Panc1 (cell line): Measurements from ENCODE around the gene PTAFR. TPM values are rescaled to one million over a fixed set of nuclear protein-coding genes. Genes with fewer than 3 reads are reported as not detected.

Experiments used
- ATAC-seq: fragments of 200-7000 bp; cut with Tn5 transposase; 2 replicates; pipeline ENCODE4 v1.9.1; 2020; ENCODE audit warnings: mild to moderate bottlenecking, moderate library complexity
- BruUV-seq: library from RNA; stranded (reverse); fragments of 400-500 nt; replicated peaks from 2 replicates; lab custom pipeline; 2021; lab: Mats Ljungman, UMichigan
- CTCF ChIA-PET: fragments of 300-600 bp; sonication (Branson Sonifier 250); formaldehyde crosslinking; loops from one replicate; lab custom pipeline; 2022; ENCODE audit warnings: antibody characterized with exemption; lab: Charles Lee
- POLR2A ChIA-PET: fragments of 300-600 bp; sonication (Branson Sonifier 250); formaldehyde crosslinking; loops from one replicate; lab custom pipeline; 2022; ENCODE audit warnings: antibody characterized with exemption; lab: Charles Lee
- DNase-seq: peaks from one replicate; pipeline ENCODE4 v3.0.0-alpha.2; 2010; ENCODE audit warnings: low read depth, low spot score
- H3K27ac ChIP-seq: 2 replicates; pipeline ENCODE4 v1.5.1; 2011; ENCODE audit warnings: mild to moderate bottlenecking, low read length, inconsistent platforms
- H3K27me3 ChIP-seq: fragments of 200-500 bp; sonication (Bioruptor generic); 2 replicates; pipeline ENCODE4 v1.6.0; 2014; ENCODE audit warnings: low read length, inconsistent platforms; ENCODE audit not compliant: control insufficient read depth, insufficient read depth
- H3K36me3 ChIP-seq: fragments of 200-500 bp; sonication (Bioruptor generic); 2 replicates; pipeline ENCODE4 v1.5.1; 2014; ENCODE audit warnings: inconsistent platforms, mild to moderate bottlenecking, low read length, moderate library complexity; ENCODE audit not compliant: control insufficient read depth, insufficient read depth
- H3K4me1 ChIP-seq: 2 replicates; pipeline ENCODE4 v1.5.1; 2011; ENCODE audit warnings: inconsistent platforms, mild to moderate bottlenecking, low read length, moderate library complexity; ENCODE audit not compliant: control insufficient read depth, insufficient read depth
- H3K4me3 ChIP-seq, 2 experiments: 2 replicates each; pipeline ENCODE4 v1.5.1; 2011 to 2012; ENCODE audit warnings: low read depth in 2 of 2, low read length in 2 of 2, mild to moderate bottlenecking in 2 of 2, inconsistent platforms in 1 of 2, moderate library complexity in 1 of 2
- H3K9me3 ChIP-seq: fragments of 200-500 bp; sonication (Bioruptor generic); 2 replicates; pipeline ENCODE4 v1.5.1; 2014; ENCODE audit warnings: low read depth, mild to moderate bottlenecking, inconsistent platforms, low read length, moderate library complexity; ENCODE audit not compliant: control insufficient read depth, insufficient read depth
- POLR2AphosphoS5 ChIP-seq: IDR thresholded peaks from 2 replicates; pipeline ENCODE4 v1.6.1; 2012; ENCODE audit warnings: mild to moderate bottlenecking, low read depth, low read length, moderate library complexity
- SIN3A ChIP-seq: IDR thresholded peaks from 2 replicates; pipeline ENCODE4 v1.6.1; 2012; ENCODE audit warnings: low read depth, mild to moderate bottlenecking, low read length, moderate library complexity, borderline replicate concordance; ENCODE audit not compliant: insufficient read depth
- TCF7L2 ChIP-seq: IDR thresholded peaks from 2 replicates; pipeline ENCODE4 v1.6.1; 2011; ENCODE audit warnings: mild to moderate bottlenecking, low read depth, low read length, inconsistent platforms
- in situ Hi-C: cut with HindIII; loops from 2 replicates; pipeline ENCODE4 v1.10.0; 2016; ENCODE audit warnings: low sequenced_read_pairs, low pct_unique_long_range_greater_than_20kb
- intact Hi-C: fragments of 100-400 bp; cut with micrococcal nuclease; formaldehyde crosslinking; loops from one replicate; pipeline ENCODE4 v1.10.0; 2022; ENCODE audit not compliant: unreplicated experiment
- total RNA-seq: library from RNA; stranded (reverse); gene quantifications from one replicate; pipeline ENCODE4 v1.2.1, GENCODE V29; 2021; ENCODE audit not compliant: unreplicated experiment
- TF ChIP-seq, protein P1 (sequence below), 2 experiments: IDR thresholded peaks; 2 replicates each; pipeline ENCODE4 v1.6.1; 2011 to 2012; ENCODE audit warnings: low read depth in 2 of 2, control low read depth in 1 of 2, low read length in 1 of 2, mild to moderate bottlenecking in 1 of 2, moderate library complexity in 1 of 2; ENCODE audit not compliant: insufficient read depth in 1 of 2
- TF ChIP-seq, protein P2 (sequence below): fragments of 450-650 bp; IDR thresholded peaks from 2 replicates; pipeline ENCODE4 v1.5.1; 2017; ENCODE audit warnings: mild to moderate bottlenecking

The PTAFR gene
- total RNA-seq, 1 experiment from 2014 or later, result 0.13 TPM

DNA sequence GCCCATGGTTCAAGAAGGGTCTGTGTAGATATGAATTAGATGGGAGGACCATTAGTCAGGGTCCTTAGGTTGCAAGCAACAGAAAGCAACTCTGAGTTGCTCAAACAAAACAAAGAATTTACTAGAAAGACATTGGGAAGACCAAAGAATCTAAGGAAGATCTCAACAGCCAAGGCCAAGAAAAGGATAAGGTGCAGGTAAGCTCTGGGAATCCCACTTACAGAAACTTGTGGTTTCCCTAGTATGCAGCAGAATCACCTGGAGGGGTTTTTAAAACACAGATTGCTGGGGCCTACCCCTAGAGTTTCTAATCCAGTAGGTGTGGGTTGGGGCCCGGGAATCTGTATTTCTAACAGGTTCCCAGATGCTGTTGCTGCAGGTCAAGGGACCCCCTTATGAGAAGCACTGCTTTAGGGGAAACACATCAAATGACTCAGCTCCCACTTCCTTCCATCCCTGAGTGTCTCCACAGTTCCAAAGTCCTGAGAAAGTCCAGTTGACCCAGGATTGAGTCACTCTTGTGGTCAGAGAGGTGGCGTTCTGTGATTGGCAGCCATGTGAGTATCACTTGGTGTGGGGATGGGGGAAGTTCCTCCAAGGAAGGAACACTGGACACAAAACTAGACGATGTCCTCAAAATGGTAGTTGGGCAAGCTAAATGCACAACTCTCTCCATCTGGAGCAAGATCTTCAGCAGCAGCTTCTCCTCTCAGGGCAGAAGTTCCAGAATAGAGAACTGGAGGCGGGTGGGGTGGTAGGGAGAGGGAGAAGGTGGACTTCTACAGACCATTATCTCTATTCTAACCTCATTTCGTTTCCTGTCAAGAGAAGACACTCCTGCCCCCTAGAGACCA lies 63.9 kb downstream of the PTAFR start:
- H3K9me3 ChIP-seq, result no peaks in the 10 kb centered on the region
- CTCF ChIA-PET, result no interaction called here
- intact Hi-C loops, result no loop called here
- no peak for ATAC-seq
- POLR2A ChIA-PET, result no interaction called here
- no peak for DNase-seq
- H3K4me3 ChIP-seq, result no peak overlapping the region
- in situ Hi-C loops, result no loop called here
- no peaks in the 10 kb centered on the region for H3K36me3 ChIP-seq
- TF ChIP-seq POLR2AphosphoS5 (no peak), TCF7L2 (no peak), SIN3A (no peak)
- TF ChIP-seq, protein P1, sequence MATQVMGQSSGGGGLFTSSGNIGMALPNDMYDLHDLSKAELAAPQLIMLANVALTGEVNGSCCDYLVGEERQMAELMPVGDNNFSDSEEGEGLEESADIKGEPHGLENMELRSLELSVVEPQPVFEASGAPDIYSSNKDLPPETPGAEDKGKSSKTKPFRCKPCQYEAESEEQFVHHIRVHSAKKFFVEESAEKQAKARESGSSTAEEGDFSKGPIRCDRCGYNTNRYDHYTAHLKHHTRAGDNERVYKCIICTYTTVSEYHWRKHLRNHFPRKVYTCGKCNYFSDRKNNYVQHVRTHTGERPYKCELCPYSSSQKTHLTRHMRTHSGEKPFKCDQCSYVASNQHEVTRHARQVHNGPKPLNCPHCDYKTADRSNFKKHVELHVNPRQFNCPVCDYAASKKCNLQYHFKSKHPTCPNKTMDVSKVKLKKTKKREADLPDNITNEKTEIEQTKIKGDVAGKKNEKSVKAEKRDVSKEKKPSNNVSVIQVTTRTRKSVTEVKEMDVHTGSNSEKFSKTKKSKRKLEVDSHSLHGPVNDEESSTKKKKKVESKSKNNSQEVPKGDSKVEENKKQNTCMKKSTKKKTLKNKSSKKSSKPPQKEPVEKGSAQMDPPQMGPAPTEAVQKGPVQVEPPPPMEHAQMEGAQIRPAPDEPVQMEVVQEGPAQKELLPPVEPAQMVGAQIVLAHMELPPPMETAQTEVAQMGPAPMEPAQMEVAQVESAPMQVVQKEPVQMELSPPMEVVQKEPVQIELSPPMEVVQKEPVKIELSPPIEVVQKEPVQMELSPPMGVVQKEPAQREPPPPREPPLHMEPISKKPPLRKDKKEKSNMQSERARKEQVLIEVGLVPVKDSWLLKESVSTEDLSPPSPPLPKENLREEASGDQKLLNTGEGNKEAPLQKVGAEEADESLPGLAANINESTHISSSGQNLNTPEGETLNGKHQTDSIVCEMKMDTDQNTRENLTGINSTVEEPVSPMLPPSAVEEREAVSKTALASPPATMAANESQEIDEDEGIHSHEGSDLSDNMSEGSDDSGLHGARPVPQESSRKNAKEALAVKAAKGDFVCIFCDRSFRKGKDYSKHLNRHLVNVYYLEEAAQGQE (IDR thresholded peaks at IDR 0.05; ENCODE audit: insufficient read depth in 1 of 2, low read depth in 2 of 2, low read length in 1 of 2), result no peak
- TF ChIP-seq, protein P2, sequence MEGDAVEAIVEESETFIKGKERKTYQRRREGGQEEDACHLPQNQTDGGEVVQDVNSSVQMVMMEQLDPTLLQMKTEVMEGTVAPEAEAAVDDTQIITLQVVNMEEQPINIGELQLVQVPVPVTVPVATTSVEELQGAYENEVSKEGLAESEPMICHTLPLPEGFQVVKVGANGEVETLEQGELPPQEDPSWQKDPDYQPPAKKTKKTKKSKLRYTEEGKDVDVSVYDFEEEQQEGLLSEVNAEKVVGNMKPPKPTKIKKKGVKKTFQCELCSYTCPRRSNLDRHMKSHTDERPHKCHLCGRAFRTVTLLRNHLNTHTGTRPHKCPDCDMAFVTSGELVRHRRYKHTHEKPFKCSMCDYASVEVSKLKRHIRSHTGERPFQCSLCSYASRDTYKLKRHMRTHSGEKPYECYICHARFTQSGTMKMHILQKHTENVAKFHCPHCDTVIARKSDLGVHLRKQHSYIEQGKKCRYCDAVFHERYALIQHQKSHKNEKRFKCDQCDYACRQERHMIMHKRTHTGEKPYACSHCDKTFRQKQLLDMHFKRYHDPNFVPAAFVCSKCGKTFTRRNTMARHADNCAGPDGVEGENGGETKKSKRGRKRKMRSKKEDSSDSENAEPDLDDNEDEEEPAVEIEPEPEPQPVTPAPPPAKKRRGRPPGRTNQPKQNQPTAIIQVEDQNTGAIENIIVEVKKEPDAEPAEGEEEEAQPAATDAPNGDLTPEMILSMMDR, result no peak
- no peak overlapping the region for H3K27ac ChIP-seq
- BruUV-seq, result no TSS peak
- no peaks in the 10 kb centered on the region for H3K4me1 ChIP-seq
- H3K27me3 ChIP-seq, result no peaks in the 10 kb centered on the region

DNA sequence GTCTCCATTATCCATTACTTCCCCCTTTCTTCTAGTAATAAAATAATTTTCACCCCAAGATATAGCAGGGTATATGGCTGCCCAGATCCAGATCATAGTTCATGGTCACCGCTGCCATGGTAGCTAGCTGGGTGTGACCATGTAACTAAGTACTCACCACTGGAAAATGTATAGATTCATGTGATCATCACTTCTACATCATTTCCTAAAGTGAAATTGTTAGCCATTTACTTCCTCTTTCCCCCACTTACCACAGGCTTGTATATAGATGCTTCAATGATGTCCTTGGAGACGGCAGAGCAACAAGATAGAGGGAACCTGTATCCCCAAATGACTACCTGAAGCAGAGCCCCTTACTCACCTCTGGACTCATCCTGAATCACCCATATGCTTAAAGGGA lies 65.3 kb downstream of the PTAFR start:
- CTCF ChIA-PET, result no interaction called here
- POLR2A ChIA-PET, result no interaction called here
- DNase-seq, result no peak
- Histone ChIP-seq H3K4me1 (no peaks in the 10 kb centered on the region), H3K27ac (no peak overlapping the region), H3K36me3 (no peaks in the 10 kb centered on the region), H3K4me3 (no peak overlapping the region), H3K9me3 (no peaks in the 10 kb centered on the region), H3K27me3 (no peaks in the 10 kb centered on the region)
- ATAC-seq, result no peak
- intact Hi-C loops, result no loop called here
- no TSS peak for BruUV-seq
- no peak for TF ChIP-seq SIN3A
- no peak for TF ChIP-seq POLR2AphosphoS5
- TF ChIP-seq TCF7L2, result no peak
- TF ChIP-seq, protein P2, result no peak
- TF ChIP-seq, protein P1 (IDR thresholded peaks at IDR 0.05; ENCODE audit: insufficient read depth in 1 of 2, low read depth in 2 of 2, low read length in 1 of 2), result no peak
- in situ Hi-C loops, result no loop called here
